HEK293 (cell line): ENCODE data around the gene RBM15B.

Experiments
- CTCF ChIA-PET: fragments of 350-600 bp; formaldehyde crosslinking; extraction: SDS; loops from one replicate; lab custom pipeline; 2021; ENCODE audit warnings: antibody characterized with exemption; lab: Yijun Ruan, JAX
- POLR2A ChIA-PET: fragments of 300-600 bp; formaldehyde crosslinking; extraction: SDS; loops from one replicate; lab custom pipeline; 2020; ENCODE audit warnings: antibody characterized with exemption, inconsistent platforms; lab: Yijun Ruan, JAX
- H3K27ac ChIP-seq: fragments of 200-500 bp; sonication (Bioruptor generic); 2 replicates; pipeline ENCODE4 v1.5.1; 2014; ENCODE audit warnings: low read depth, low read length, control low read depth, inconsistent platforms; ENCODE audit errors: extremely low read depth
- H3K36me3 ChIP-seq, 2 experiments: fragments of 200-500 bp in 1 of 2; sonication (Bioruptor generic) in 1 of 2; 1 replicate in 1 of 2; 2 replicates in 1 of 2; pipeline ENCODE4 v1.5.1; 2014 to 2017; ENCODE audit warnings: inconsistent platforms in 2 of 2, low read length in 2 of 2; ENCODE audit not compliant: control insufficient read depth in 2 of 2, insufficient read depth in 1 of 2
- H3K4me1 ChIP-seq: fragments of 200-500 bp; sonication (Bioruptor generic); 2 replicates; pipeline ENCODE4 v1.5.1; 2014; ENCODE audit warnings: mild to moderate bottlenecking, low read length, inconsistent platforms; ENCODE audit not compliant: control insufficient read depth, insufficient read depth
- H3K4me3 ChIP-seq: 2 replicates; pipeline ENCODE4 v1.5.1; 2011; ENCODE audit warnings: low read depth, mild to moderate bottlenecking, control low read depth, low read length, moderate library complexity
- H3K9me3 ChIP-seq: fragments of 200-500 bp; sonication (Bioruptor generic); 2 replicates; pipeline ENCODE4 v1.5.1; 2014; ENCODE audit warnings: low read depth, low read length, inconsistent platforms; ENCODE audit not compliant: control insufficient read depth, insufficient read depth
- EGR2 ChIP-seq: fragments of 450-650 bp; formaldehyde crosslinking; IDR thresholded peaks from 2 replicates; pipeline ENCODE4 v1.5.1; 2016; ENCODE audit warnings: low read depth, missing biosample characterization, missing genetic modification characterization
- GLI2 ChIP-seq: fragments of 450-650 bp; formaldehyde crosslinking; IDR thresholded peaks from 2 replicates; pipeline ENCODE4; 2017; ENCODE audit warnings: missing biosample characterization, missing genetic modification characterization, low read depth, borderline replicate concordance
- RBAK ChIP-seq: fragments of 450-650 bp; formaldehyde crosslinking; IDR thresholded peaks from 2 replicates; pipeline ENCODE4 v1.5.1; 2016; ENCODE audit warnings: missing biosample characterization, missing genetic modification characterization
- REPIN1 ChIP-seq: fragments of 450-650 bp; formaldehyde crosslinking; IDR thresholded peaks from 2 replicates; pipeline ENCODE4 v1.5.1; 2017; ENCODE audit warnings: missing biosample characterization, missing genetic modification characterization, low read depth
- ZBTB21 ChIP-seq: fragments of 450-650 bp; formaldehyde crosslinking; IDR thresholded peaks from 2 replicates; pipeline ENCODE4 v1.5.1; 2017; ENCODE audit warnings: missing biosample characterization, missing genetic modification characterization
- ZBTB7A ChIP-seq: fragments of 450-650 bp; formaldehyde crosslinking; IDR thresholded peaks from 2 replicates; pipeline ENCODE4 v1.5.1; 2016; ENCODE audit warnings: low read depth, missing biosample characterization, missing genetic modification characterization
- ZNF140 ChIP-seq: fragments of 450-650 bp; formaldehyde crosslinking; IDR thresholded peaks from 2 replicates; pipeline ENCODE4 v1.5.1; 2016; ENCODE audit warnings: missing biosample characterization, missing genetic modification characterization
- ZNF146 ChIP-seq: fragments of 450-650 bp; formaldehyde crosslinking; IDR thresholded peaks from 2 replicates; pipeline ENCODE4 v1.5.1; 2016; ENCODE audit warnings: missing biosample characterization, missing genetic modification characterization
- ZNF157 ChIP-seq: fragments of 450-650 bp; formaldehyde crosslinking; IDR thresholded peaks from 2 replicates; pipeline ENCODE4 v1.5.1; 2016; ENCODE audit warnings: missing biosample characterization, missing genetic modification characterization
- ZNF292 ChIP-seq: fragments of 450-650 bp; formaldehyde crosslinking; IDR thresholded peaks from 2 replicates; pipeline ENCODE4 v1.5.1; 2016; ENCODE audit warnings: low read depth, missing biosample characterization, missing genetic modification characterization, borderline replicate concordance
- ZNF571 ChIP-seq: fragments of 450-650 bp; formaldehyde crosslinking; IDR thresholded peaks from 2 replicates; pipeline ENCODE4 v1.5.0; 2017; ENCODE audit warnings: missing biosample characterization, missing genetic modification characterization
- ZNF585B ChIP-seq: fragments of 450-650 bp; formaldehyde crosslinking; IDR thresholded peaks from 2 replicates; pipeline ENCODE4 v1.5.1; 2016; ENCODE audit warnings: missing biosample characterization, missing genetic modification characterization
- ZNF621 ChIP-seq: fragments of 450-650 bp; formaldehyde crosslinking; IDR thresholded peaks from 2 replicates; pipeline ENCODE4 v1.5.1; 2017; ENCODE audit warnings: missing biosample characterization, missing genetic modification characterization
- ZNF654 ChIP-seq: fragments of 450-650 bp; formaldehyde crosslinking; IDR thresholded peaks from 2 replicates; pipeline ENCODE4 v1.5.1; 2016; ENCODE audit warnings: low read depth, missing biosample characterization, missing genetic modification characterization
- ZNF777 ChIP-seq: fragments of 450-650 bp; formaldehyde crosslinking; IDR thresholded peaks from 2 replicates; pipeline ENCODE4 v1.5.1; 2017; ENCODE audit warnings: missing biosample characterization, missing genetic modification characterization, borderline replicate concordance
- ZNF843 ChIP-seq: fragments of 450-650 bp; formaldehyde crosslinking; IDR thresholded peaks from 2 replicates; pipeline ENCODE4 v1.5.1; 2016; ENCODE audit warnings: missing biosample characterization, missing genetic modification characterization
- TF ChIP-seq, protein P1 (sequence below): fragments of 450-650 bp; formaldehyde crosslinking; IDR thresholded peaks from 2 replicates; pipeline ENCODE4 v1.5.1; 2016; ENCODE audit warnings: missing biosample characterization, missing genetic modification characterization
- TF ChIP-seq, protein P2 (sequence below): fragments of 450-650 bp; formaldehyde crosslinking; IDR thresholded peaks from 2 replicates; pipeline ENCODE4 v1.5.1; 2016; ENCODE audit warnings: missing biosample characterization, missing genetic modification characterization
- TF ChIP-seq, protein P3 (sequence below): fragments of 450-650 bp; IDR thresholded peaks from 2 replicates; pipeline ENCODE4 v1.5.1; 2018; ENCODE audit warnings: missing biosample characterization, missing genetic modification characterization

Gene RBM15B

DNA sequence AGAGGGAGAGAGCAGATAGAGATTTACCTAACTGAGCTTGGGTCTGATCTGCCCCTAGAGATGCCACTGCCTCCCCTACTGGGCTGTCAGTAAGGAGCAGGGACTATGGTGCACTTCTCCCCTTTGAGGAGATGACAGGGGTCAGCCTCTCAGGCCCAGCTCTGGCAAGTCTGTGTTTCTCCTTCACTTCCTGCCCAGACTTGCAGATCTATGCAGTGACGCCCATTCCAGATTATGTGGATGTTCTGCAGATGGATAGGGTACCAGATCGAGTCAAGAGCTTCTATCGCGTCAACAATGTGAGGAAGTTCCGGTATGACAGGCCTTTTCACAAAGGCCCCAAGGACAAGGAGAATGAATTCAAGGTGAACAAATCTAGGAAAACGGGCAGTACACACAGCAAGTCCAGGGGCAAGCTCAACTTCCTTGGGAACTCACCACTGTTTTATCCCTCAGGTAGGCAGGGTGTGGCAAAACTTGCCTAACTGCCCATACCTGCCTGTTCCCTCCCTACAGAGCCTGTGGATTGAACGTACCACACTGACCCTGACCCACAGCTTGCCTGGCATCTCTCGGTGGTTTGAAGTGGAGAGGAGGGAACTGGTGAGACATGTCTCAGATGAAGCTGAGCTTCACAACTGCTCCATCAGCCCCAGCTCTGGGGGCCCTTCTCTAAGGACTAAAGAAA is 35.0 kb upstream of the RBM15B start:
- CTCF ChIA-PET: interaction anchor here (0.6 to 0.7 kb wide), 2 partner anchors 270 to 374 kb away, joined by 3 to 4 read pairs; no protein-coding TSS in a partner anchor
- no peak overlapping the region for H3K27ac ChIP-seq
- no peak for TF ChIP-seq ZBTB7A (tag by site-specific recombination)
- no peak for TF ChIP-seq ZNF843 (tag by site-specific recombination)
- no peak for TF ChIP-seq ZNF140 (tag by site-specific recombination)
- TF ChIP-seq ZNF146 (tag by site-specific recombination): no peak
- TF ChIP-seq ZNF157: no peak
- TF ChIP-seq, protein P1, sequence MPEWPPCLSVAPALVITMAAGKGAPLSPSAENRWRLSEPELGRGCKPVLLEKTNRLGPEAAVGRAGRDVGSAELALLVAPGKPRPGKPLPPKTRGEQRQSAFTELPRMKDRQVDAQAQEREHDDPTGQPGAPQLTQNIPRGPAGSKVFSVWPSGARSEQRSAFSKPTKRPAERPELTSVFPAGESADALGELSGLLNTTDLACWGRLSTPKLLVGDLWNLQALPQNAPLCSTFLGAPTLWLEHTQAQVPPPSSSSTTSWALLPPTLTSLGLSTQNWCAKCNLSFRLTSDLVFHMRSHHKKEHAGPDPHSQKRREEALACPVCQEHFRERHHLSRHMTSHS: no peak
- no peak for TF ChIP-seq ZNF654 (tag by site-specific recombination)
- TF ChIP-seq ZNF571 (tag by site-specific recombination): no peak
- TF ChIP-seq ZNF585B (tag by site-specific recombination): no peak
- TF ChIP-seq ZBTB21 (tag by site-specific recombination): no peak
- H3K4me3 ChIP-seq: no peak overlapping the region
- H3K9me3 ChIP-seq: no peaks in the 10 kb centered on the region
- peaks cover 0 to 66% of the 10 kb centered on the region in 2 experiments; a peak in 1 of 3 replicates for H3K36me3 ChIP-seq
- no peaks in the 10 kb centered on the region for H3K4me1 ChIP-seq
- POLR2A ChIA-PET: no interaction called here

DNA sequence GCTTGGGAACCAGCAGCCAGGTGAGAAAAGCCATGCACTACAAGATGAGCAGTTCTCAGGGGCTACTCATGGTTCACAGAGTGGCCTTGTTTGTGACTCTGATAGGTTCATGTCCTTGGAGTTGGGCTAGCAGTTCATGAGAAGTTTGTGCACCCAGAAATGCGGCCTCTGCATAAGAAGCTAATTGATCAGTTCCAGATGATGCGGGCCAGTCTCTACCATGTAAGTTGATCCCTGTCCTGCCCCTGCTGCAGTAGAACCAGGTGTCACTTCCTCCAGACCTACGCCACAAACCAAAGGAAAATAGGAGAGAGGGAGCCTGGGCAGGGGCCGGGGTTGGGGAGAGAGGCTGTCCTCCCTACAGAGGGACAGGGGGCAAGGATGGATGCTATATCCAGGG is 33.2 kb upstream of the RBM15B start:
- TF ChIP-seq RBAK (no peak), ZNF777 (no peak), GLI2 (tag by site-specific recombination) (no peak), EGR2 (tag by site-specific recombination) (no peak), ZNF621 (tag by site-specific recombination) (no peak), REPIN1 (tag by site-specific recombination) (no peak), ZNF292 (no peak)
- TF ChIP-seq, protein P2, sequence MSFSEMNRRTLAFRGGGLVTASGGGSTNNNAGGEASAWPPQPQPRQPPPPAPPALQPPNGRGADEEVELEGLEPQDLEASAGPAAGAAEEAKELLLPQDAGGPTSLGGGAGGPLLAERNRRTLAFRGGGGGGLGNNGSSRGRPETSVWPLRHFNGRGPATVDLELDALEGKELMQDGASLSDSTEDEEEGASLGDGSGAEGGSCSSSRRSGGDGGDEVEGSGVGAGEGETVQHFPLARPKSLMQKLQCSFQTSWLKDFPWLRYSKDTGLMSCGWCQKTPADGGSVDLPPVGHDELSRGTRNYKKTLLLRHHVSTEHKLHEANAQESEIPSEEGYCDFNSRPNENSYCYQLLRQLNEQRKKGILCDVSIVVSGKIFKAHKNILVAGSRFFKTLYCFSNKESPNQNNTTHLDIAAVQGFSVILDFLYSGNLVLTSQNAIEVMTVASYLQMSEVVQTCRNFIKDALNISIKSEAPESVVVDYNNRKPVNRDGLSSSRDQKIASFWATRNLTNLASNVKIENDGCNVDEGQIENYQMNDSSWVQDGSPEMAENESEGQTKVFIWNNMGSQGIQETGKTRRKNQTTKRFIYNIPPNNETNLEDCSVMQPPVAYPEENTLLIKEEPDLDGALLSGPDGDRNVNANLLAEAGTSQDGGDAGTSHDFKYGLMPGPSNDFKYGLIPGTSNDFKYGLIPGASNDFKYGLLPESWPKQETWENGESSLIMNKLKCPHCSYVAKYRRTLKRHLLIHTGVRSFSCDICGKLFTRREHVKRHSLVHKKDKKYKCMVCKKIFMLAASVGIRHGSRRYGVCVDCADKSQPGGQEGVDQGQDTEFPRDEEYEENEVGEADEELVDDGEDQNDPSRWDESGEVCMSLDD (tag by site-specific recombination): no peak
- TF ChIP-seq, protein P3, sequence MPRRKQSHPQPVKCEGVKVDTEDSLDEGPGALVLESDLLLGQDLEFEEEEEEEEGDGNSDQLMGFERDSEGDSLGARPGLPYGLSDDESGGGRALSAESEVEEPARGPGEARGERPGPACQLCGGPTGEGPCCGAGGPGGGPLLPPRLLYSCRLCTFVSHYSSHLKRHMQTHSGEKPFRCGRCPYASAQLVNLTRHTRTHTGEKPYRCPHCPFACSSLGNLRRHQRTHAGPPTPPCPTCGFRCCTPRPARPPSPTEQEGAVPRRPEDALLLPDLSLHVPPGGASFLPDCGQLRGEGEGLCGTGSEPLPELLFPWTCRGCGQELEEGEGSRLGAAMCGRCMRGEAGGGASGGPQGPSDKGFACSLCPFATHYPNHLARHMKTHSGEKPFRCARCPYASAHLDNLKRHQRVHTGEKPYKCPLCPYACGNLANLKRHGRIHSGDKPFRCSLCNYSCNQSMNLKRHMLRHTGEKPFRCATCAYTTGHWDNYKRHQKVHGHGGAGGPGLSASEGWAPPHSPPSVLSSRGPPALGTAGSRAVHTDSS (tag by site-specific recombination): no peak
- Histone ChIP-seq H3K4me3 (no peak overlapping the region), H3K4me1 (no peaks in the 10 kb centered on the region), H3K36me3 (peaks cover 0 to 75% of the 10 kb centered on the region in 2 experiments; a peak in 1 of 3 replicates), H3K27ac (no peak overlapping the region), H3K9me3 (no peaks in the 10 kb centered on the region)
- CTCF ChIA-PET: no interaction called here
- POLR2A ChIA-PET: no interaction called here
